GM19452 (cell line): ENCODE results near the gene TMEM120B.
A peak's percentile ranks its signal among the peaks of the same experiment; 100 is the strongest.

Experiments
- ATAC-seq: cut with Tn5 transposase; IDR thresholded peaks from one replicate; pipeline ENCODE4 v1.9.1; 2021; ENCODE audit not compliant: unreplicated experiment

The TMEM120B gene

DNA sequence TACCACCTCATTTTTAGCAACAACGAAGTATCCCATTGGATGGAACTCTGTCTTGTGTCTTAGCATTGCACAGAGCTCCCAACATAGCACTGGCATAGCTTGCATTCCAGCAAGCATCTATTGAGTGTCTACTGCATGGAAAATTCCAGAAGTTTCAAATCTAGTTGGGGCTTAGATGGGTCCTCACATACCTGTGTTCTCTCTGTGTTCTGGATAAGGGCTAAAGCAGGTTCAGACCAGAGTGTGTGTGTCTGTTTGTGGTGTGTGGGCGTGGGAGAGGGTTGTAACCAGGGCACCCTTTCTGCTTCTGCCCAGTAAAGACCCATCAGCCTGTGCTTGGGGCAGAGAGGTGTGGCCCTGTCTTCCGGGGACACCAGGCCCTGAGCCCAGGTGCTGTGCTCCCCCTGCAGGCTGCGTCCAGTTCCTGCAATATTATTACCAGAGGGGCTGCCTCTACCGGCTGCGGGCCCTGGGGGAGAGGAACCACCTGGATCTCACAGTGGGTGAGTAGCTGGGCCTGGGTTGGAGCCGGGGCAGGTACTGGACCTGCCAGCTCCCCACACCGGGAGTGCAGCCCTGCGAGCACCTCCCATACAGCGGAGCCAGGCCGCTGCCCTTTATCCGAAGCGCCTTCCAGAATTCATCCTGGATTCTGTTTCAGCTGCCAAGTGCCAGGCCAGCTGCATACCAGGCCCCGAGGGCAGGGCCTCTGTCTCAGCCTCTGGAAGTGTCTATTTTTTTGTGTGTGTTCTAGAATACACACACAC, 60.6 kb downstream of the TMEM120B start:
- ATAC-seq: peak; percentile 82

DNA sequence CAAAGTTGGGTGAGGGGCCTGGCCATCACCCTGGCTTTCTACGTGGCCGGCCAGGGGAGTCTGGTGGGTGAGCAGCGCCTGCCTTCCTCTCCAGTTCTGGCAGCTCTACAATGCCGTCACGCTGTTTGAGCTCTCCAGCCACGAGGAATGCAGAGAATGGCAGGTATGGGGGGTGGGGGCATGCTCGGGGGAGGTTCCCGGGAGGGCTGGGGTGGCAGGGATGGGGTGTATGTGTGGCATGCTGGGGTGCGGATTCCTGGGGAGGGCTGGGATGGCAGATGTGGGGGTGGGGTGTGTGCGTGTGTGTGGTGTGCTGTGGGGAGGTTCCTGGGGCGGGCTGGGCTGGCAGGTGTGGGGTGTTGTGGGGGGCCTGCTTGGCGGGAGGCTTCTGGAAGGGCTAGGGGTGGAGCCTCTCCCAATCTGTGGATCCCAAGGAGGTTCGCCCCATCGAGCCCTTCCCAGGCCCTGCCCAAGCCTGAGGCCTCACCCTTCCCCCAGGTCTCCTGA, 62.5 kb downstream of the TMEM120B start:
- no peak for ATAC-seq

- ATAC-seq: no peak
Observed at GRCh38 chr12:121775501-121775900, 62.9 kb downstream of the TMEM120B start.

GRCh38 chr12:121776190-121777098, 63.9 kb downstream of the TMEM120B start:
- ATAC-seq: peak; percentile 56

DNA sequence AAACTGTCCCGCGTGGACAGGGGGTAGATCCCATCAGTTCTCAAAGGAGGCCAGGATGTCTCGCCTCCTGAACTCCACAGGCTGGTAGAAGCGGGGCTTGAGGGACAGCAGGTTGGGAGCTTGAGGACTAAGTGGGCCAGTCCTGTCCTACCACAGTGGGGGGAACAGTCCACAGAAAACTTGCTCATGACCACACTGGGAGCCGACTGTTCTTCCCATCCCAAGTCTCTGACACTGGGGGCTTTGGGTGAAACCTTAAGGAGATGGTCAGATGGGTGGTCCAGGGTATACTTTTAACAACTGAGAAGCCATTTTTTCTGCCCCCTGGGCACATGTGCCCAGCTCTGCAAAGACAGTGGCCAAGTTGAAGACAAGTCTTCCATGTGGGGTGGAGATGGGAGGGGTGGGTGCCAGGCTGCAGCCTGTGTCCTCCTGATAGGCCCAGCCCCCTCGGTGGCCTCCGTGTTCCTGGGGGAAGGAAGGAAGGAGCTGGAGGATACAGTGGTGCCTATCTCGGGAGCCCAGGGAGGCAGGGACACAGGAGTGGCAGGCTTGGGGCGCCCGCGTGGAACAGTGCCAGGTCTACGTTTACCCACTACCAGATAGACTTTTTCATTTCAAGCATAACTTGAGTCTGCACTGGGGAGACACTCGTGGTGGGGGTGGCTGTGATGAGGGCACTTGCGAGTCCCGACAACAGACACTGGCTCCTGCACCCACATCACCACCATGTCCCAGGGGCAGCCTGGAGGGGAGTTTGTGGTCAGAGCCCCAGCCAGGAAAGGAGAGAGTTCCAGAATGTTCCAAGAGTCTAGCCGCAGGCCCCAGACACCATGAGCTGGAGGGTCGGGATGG, 66.2 kb downstream of the TMEM120B start:
- ATAC-seq: no peak

- ATAC-seq: no peak
Observed at GRCh38 chr12:121779422-121779895, 66.9 kb downstream of the TMEM120B start.

DNA sequence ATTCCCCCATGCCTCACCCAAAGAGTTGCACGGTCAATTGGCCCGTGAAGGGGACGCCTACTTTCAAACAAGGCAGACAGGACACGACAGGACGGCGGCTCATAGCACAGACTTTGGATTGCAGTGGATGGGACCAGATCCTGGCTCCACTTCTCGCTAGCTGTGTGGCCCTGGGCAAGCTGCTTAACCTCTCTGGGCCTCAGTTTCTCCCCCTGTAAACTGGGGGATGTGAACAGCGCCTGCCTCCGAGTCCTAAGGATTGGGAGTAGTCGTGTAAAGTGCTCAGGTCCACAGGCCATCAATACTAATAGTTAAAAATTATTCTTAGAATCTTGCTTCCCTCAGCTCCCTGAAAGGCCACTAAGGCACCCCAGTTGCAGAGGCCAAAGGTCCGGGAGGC, 67.9 kb downstream of the TMEM120B start:
- ATAC-seq: no peak

DNA sequence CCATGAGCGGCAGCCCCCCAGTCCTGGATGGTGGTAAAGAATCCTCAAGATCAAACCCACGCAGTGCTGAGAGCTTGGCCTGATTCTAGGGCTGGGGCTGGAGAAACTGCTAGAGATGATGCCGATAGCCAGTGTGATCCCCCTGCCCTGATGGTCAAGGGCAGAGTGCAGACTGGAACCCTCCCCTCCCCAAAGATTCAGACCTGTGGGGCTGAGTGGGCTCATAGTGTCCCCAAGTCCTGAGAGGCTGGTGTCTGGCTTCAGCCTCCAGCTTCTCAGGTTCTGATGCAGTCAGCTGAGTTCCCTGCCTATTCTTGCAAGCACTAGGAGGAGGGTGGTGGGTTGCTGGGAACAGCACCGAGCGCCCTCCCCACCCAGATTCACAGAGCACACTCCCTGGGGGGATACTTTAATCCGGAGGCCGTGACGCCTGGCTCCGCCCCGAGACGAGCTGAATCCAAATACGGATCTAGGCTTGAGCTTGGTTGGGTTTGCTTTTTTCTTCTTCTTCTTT, 69.0 kb downstream of the TMEM120B start:
- peak; percentile 8 for ATAC-seq

DNA sequence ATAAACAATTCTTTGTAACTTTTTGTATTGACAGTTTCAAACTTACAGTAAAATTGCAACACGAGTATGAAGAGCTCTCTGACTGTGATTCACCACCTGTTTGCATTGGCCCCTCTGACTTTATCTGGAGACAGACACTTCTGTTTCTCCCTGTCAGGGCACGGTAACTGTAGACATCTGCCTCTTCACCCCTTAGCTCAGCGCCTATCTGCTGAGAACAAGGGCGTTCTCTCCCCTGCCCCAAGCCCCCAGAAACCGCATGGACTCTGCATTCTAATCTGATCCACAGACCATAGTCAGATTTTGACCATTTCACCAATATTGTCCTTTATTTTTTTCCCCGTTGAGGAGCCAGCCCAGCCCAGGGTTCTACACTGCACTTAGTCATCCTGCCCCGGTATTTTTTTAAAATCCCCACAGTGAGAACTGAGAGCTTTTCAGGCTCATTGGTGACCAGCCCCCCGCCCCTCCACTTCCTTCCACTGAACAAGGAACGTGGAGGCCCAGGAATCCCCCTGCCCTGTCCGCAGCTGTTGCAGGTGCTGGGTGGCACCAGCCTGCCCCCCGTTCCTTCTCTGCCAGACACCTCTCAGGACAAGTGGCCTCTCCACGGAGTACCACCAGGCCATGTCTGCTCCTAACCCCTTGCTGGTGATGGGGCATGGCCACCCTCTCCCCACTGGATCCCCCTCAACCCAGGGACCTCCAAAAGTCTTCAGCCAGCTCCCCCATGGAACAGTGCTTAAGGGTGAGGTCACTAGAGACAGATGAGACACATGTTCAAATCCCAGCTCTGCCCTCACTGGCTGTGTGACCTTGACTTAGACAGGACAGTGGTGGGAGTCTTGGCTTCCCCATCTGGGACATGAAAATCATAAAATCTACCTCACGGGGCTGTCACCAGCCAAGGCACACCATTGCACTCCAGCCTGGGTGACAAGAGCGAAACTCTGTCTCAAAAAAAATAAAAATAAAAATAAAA, 69.7 kb downstream of the TMEM120B start:
- ATAC-seq: peak; percentile 48

DNA sequence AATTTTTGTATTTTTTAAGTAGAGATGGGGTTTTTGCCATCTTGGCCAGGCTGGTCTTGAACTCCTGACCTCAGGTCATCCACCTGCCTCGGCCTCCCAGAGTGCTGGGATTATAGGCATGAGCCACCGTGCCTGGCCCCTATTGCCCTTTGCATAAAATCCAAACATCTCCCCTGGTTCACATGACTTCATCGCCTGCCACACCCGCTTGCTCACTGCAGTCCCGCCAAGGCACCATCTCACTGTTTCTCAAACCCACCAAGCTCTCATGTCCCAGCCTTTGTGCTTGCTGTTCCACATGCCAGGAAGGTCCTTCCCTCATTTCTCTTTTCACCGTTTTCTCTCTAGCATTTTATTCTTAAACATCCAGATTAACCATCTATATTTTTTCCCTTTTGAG, 71.2 kb downstream of the TMEM120B start:
- ATAC-seq: no peak

DNA sequence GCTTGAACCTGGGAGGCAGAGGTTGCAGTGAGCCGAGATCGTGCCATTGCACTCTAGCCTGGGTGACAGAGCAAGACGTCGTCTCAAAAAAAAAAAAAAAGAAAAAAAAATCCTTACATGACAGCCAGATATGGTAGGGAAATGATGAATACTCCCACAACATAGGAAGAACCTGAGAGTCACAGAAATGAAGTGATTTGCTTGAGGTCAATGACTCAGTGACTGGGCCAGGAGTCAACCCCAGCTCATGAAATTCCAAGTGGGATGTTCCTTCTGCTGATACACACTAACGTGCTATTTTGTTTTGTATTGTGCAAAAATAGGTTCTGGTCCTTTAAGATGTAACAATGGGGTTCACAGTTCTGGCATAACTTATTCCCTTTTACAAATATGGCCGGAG, 71.9 kb downstream of the TMEM120B start:
- no peak for ATAC-seq

- no peak for ATAC-seq
Observed at GRCh38 chr12:121786440-121786825, 73.9 kb downstream of the TMEM120B start.

GRCh38 chr12:121787063-121788025, 74.8 kb downstream of the TMEM120B start:
- ATAC-seq: no peak

DNA sequence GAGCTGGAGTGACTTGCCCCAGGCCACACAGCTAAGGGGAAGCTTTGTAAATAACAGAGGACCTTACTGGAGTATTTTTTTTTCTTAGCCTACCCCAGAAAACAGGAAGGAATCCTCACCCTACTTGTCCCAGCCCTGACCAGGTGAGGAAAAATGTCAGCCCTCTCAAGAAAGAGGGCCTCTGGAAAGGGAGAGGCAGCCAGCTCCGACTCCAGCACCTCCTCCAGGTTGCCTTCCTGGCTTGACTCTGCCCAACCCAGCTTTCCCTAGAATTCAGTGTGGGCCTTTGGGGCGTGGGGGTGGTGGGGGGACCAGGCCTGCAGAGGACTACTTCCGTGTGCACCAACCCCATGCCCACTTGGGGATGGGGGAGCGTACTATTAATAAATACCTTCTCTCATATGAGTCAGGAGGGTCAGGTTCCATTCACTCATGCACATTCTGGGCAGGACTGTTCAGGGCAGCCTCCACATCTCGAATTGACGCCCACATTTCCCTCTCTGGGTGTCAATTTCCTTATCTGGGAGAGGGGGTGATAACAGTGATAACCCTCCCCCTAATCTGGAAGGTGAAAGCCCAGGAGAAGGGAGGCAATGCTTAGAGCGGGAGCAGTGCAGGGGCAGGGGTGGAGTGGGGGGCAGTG, 75.7 kb downstream of the TMEM120B start:
- ATAC-seq: no peak

DNA sequence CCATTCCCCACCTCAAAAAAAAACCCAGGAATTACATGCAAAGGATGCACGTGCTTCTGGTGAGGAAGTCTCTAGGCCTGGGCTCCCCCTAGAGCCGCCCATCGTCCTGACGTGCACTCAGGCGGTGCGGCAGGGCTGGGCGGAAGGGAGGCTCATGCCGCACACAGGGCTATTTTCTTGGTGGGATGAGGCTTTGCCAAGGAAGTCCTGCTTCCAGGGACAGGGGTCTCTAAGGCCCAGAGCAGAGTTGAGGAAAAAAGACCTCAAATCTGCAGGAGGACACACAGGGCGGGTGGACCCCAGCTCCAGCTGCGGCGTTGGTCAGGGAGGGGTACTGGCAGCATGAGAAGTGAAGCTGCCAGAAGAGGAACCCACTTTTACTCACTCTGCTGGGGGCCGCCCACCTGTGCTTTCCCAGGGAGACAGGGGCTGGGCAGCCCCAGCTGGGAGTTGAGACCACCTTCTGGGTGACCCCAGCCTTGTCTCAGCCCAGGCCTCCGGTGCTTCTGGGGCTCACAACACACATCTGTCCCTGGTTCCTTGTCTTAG, 76.8 kb downstream of the TMEM120B start:
- ATAC-seq: no peak

- ATAC-seq: peak; percentile 45
Observed at GRCh38 chr12:121789800-121790728, 77.5 kb downstream of the TMEM120B start.
